Muscle layer of colon (tissue), 2 donors: ENCODE measurements around the gene CLDN6.

ENCODE experiments used
- H3K27ac ChIP-seq: one replicate; pipeline ENCODE4 v1.7.0; 2013; ENCODE audit warnings: low read depth, mild to moderate bottlenecking, low read length, moderate library complexity
- H3K27me3 ChIP-seq, 2 donors: one replicate each; pipeline ENCODE4 v1.7.0; 2013; ENCODE audit warnings: low read length in 2 of 2, mild to moderate bottlenecking in 2 of 2; ENCODE audit not compliant: insufficient read depth in 2 of 2, control insufficient read depth in 1 of 2
- H3K36me3 ChIP-seq: one replicate; pipeline ENCODE4 v1.7.0; 2013; ENCODE audit warnings: mild to moderate bottlenecking, low read length; ENCODE audit not compliant: insufficient read depth
- H3K4me1 ChIP-seq: one replicate; pipeline ENCODE4 v1.7.0; 2013; ENCODE audit warnings: mild to moderate bottlenecking, low read length; ENCODE audit not compliant: insufficient read depth
- H3K4me3 ChIP-seq, 2 donors: one replicate each; pipeline ENCODE4 v1.7.0; 2013; ENCODE audit warnings: low read length in 2 of 2, low read depth in 1 of 2, mild to moderate bottlenecking in 1 of 2, moderate library complexity in 1 of 2
- H3K9ac ChIP-seq: one replicate; pipeline ENCODE4 v1.7.0; 2013; ENCODE audit warnings: low read length
- H3K9me3 ChIP-seq: one replicate; pipeline ENCODE4 v1.7.0; 2013; ENCODE audit warnings: mild to moderate bottlenecking, low read length
- donor health status: abdominal sarcoma.
- donor health status: Adenocarcinoma of cecum.

The CLDN6 gene

GRCh38 chr16:3025032-3026002 is 7.3 kb upstream of the CLDN6 start:
- Histone ChIP-seq H3K27ac (no peak overlapping the region), H3K9me3 (no peaks in the 10 kb centered on the region), H3K27me3 (peaks cover 7 to 19% of the 10 kb centered on the region in 2 donors), H3K4me1 (peaks cover 33% of the 10 kb centered on the region), H3K36me3 (peaks cover 11% of the 10 kb centered on the region), H3K9ac (no peak overlapping the region), H3K4me3 (no peak overlapping the region)

GRCh38 chr16:3023669-3024478 is 5.9 kb upstream of the CLDN6 start, which contains the start of the genes HCFC1R1 and THOC6:
HCFC1R1 (minus strand) TSS chr16:3023942; CDS start chr16:3023941, 1 bp downstream.
THOC6 (plus strand) TSS chr16:3024035; CDS start chr16:3024327, 292 bp downstream.
- H3K4me3 ChIP-seq, result peak within 1 kb of the TSS; percentile 84 to 88
- peaks cover 29% of the 10 kb centered on the region for H3K4me1 ChIP-seq
- H3K9ac ChIP-seq, result peak within 1 kb of the TSS; percentile 92
- H3K36me3 ChIP-seq, result peaks cover 11% of the 10 kb centered on the region
- H3K27ac ChIP-seq, result peak within 1 kb of the TSS; percentile 92
- H3K9me3 ChIP-seq, result no peaks in the 10 kb centered on the region
- H3K27me3 ChIP-seq, result peaks cover 2 to 6% of the 10 kb centered on the region in 2 donors

- peaks cover 11% of the 10 kb centered on the region for H3K36me3 ChIP-seq
- peak overlapping the region; percentile 84 to 88 for H3K4me3 ChIP-seq
- peak overlapping the region; percentile 92 for H3K27ac ChIP-seq
- H3K9me3 ChIP-seq, result no peaks in the 10 kb centered on the region
- peak overlapping the region; percentile 92 for H3K9ac ChIP-seq
- peaks cover 24% of the 10 kb centered on the region for H3K4me1 ChIP-seq
- H3K27me3 ChIP-seq, result peaks cover 2 to 6% of the 10 kb centered on the region in 2 donors
Measured at GRCh38 chr16:3023415-3023668, 5.4 kb upstream of the CLDN6 start.

DNA sequence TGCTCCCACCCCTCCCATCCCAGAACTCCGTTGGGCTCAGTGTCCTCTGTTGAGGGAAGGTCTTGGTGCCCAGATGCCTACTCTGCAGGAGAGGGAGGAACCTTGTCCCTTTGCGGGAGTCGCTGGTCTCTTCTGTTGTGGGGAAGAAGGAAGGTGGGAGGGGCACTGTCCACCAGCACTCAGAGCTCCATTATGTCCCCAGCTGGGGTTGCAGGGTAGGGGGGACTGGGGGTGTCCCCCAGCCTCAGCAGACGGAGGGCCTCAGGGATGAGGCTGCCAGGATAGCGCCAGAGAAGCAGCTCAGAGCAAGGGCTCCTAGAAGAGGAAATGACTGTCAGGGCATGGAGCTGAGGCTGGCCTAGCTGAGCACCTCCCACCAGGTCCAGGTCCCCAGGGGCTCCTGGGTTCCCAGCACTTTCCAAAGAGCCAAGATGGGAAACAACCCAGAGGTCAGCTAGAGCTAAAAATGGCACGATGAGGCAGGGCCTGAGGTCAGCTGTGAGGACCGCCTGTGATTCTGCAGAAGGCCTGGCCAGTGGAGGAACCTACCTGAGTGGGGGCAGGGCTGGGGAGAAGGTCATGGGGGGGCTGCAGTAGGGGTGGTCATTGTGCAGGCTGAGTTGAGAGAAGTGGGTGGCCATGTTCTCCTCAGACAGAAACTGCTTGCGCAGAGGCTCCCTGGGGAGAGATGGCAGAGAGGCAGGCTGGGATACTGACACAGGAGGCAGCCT is 4.9 kb upstream of the CLDN6 start:
- Histone ChIP-seq H3K27me3 (peaks cover 7 to 11% of the 10 kb centered on the region in 2 donors), H3K36me3 (peaks cover 11% of the 10 kb centered on the region), H3K27ac (peak overlapping the region; percentile 92), H3K9ac (peak overlapping the region; percentile 92), H3K9me3 (no peaks in the 10 kb centered on the region), H3K4me1 (peaks cover 24% of the 10 kb centered on the region), H3K4me3 (peak overlapping the region; percentile 84 to 88)

GRCh38 chr16:3022208-3022683 is 4.3 kb upstream of the CLDN6 start:
- H3K9me3 ChIP-seq, result no peaks in the 10 kb centered on the region
- peak overlapping the region; percentile 92 for H3K27ac ChIP-seq
- peak overlapping the region; percentile 92 for H3K9ac ChIP-seq
- H3K27me3 ChIP-seq, result peaks cover 7 to 17% of the 10 kb centered on the region in 2 donors
- peak overlapping the region in 1 of 2 donors; percentile 84 for H3K4me3 ChIP-seq
- peaks cover 11% of the 10 kb centered on the region for H3K36me3 ChIP-seq
- H3K4me1 ChIP-seq, result peaks cover 24% of the 10 kb centered on the region

DNA sequence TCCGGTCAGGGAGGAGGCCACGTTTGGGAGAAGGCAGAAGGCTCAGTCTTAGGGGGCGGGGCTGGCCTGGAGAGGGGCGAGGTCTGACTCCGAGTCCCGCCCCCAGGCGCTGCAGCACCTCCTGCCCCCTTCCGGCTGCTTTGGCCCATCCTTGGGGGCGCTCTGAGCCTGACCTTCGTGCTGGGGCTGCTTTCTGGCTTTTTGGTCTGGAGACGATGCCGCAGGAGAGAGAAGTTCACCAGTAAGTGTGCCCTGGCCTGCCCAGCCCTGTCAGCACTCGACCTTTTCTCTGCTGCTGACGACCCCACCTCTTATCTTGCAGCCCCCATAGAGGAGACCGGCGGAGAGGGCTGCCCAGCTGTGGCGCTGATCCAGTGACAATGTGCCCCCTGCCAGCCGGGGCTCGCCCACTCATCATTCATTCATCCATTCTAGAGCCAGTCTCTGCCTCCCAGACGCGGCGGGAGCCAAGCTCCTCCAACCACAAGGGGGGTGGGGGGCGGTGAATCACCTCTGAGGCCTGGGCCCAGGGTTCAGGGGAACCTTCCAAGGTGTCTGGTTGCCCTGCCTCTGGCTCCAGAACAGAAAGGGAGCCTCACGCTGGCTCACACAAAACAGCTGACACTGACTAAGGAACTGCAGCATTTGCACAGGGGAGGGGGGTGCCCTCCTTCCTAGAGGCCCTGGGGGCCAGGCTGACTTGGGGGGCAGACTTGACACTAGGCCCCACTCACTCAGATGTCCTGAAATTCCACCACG is 3.6 kb upstream of the CLDN6 start:
- Histone ChIP-seq H3K4me1 (peaks cover 24% of the 10 kb centered on the region), H3K4me3 (peak overlapping the region; percentile 68 to 84), H3K9ac (peak overlapping the region; percentile 92), H3K27me3 (peaks cover 7 to 22% of the 10 kb centered on the region in 2 donors), H3K36me3 (peaks cover 6% of the 10 kb centered on the region), H3K9me3 (no peaks in the 10 kb centered on the region), H3K27ac (peak overlapping the region; percentile 92)

DNA sequence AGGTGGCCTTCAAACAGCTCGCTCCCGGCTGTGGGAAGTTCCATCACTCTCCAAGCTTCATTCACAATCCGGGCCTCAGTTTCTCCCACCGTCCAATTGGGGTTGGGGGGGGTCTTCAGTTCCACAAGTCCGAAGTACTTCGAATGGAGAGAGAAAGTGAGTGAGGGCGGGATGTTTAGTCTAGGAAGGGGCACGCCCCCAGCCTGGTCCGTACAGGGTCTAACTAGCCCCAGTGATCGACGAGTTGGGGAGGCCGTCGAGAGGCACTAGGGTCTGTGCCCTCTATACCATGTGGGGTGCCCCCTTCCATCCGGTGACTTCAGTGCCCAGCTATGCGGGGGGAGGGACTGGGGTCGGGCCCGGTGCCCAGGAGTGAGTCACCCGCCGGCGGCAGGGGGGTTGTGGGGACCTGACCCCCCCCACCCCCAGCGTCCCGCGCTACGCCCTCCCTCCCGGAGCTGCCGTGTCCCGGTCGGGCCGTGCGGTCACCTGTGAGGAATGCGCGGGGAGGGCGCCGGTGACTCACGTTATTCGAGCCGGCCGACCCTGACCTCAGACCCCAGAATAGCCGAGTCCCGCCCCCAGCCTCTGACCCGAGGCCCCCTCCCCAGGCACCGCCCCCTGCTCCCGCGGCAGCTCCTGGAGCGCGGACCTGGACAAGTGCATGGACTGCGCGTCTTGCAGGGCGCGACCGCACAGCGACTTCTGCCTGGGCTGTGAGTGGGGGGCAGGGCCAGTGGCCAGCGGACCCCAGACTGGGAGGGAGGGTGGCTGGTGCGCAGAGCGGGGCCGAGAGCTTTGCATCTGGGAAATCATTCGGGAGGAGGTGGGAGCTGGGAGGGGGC is 2.8 kb upstream of the CLDN6 start:
- Histone ChIP-seq H3K27me3 (peaks cover 7 to 22% of the 10 kb centered on the region in 2 donors), H3K9ac (peak overlapping the region; percentile 92), H3K36me3 (peaks cover 4% of the 10 kb centered on the region), H3K9me3 (no peaks in the 10 kb centered on the region), H3K4me1 (peaks cover 24% of the 10 kb centered on the region), H3K27ac (peak overlapping the region; percentile 92), H3K4me3 (peak overlapping the region; percentile 68 to 84)

GRCh38 chr16:3020247-3020603 is 2.2 kb upstream of the CLDN6 start, which contains the start of gene TNFRSF12A:
TNFRSF12A (plus strand) TSS chr16:3020368; CDS start chr16:3020398, 30 bp downstream.
- Histone ChIP-seq H3K4me1 (peaks cover 24% of the 10 kb centered on the region), H3K9me3 (no peaks in the 10 kb centered on the region), H3K27ac (peak within 1 kb of the TSS; percentile 92), H3K9ac (peak within 1 kb of the TSS; percentile 92), H3K36me3 (no peaks in the 10 kb centered on the region), H3K4me3 (peak within 1 kb of the TSS; percentile 68 to 84), H3K27me3 (peaks cover 7 to 22% of the 10 kb centered on the region in 2 donors)

- Histone ChIP-seq H3K4me1 (peaks cover 24% of the 10 kb centered on the region), H3K4me3 (peak overlapping the region; percentile 50 to 84), H3K27ac (no peak overlapping the region), H3K27me3 (peaks cover 7 to 22% of the 10 kb centered on the region in 2 donors), H3K9me3 (no peaks in the 10 kb centered on the region), H3K9ac (no peak overlapping the region), H3K36me3 (no peaks in the 10 kb centered on the region)
Measured at GRCh38 chr16:3019594-3020246, 1.7 kb upstream of the CLDN6 start.
